ENCODE results near the gene HOXC6.

Gene HOXC6

GRCh38 chr12:53990311-53991076, 37.7 kb upstream of the HOXC6 start:
- DNase-seq, result no peak

- no peak for DNase-seq
Observed at GRCh38 chr12:53991077-53991460, 37.2 kb upstream of the HOXC6 start.

- DNase-seq, result no peak
Observed at GRCh38 chr12:53992377-53992889, 35.8 kb upstream of the HOXC6 start.

GRCh38 chr12:53993162-53994008, 34.9 kb upstream of the HOXC6 start:
- no peak for DNase-seq

GRCh38 chr12:53994009-53994263, 34.3 kb upstream of the HOXC6 start:
- DNase-seq, result no peak

- no peak for DNase-seq
Observed at GRCh38 chr12:53994264-53995001, 33.8 kb upstream of the HOXC6 start.

- peak; percentile 45 for DNase-seq
Observed at GRCh38 chr12:53995002-53995377, 33.2 kb upstream of the HOXC6 start.

- no peak for DNase-seq
Observed at GRCh38 chr12:53995378-53996239, 32.6 kb upstream of the HOXC6 start.

- DNase-seq, result no peak
Observed at GRCh38 chr12:53996240-53997203, 31.7 kb upstream of the HOXC6 start.

- no peak for DNase-seq
Observed at GRCh38 chr12:53997204-53998109, 30.8 kb upstream of the HOXC6 start.

GRCh38 chr12:53998110-53998899, 29.9 kb upstream of the HOXC6 start:
- DNase-seq, result no peak

- DNase-seq, result no peak
Observed at GRCh38 chr12:53998900-53999236, 29.4 kb upstream of the HOXC6 start.

- peak; percentile 57 for DNase-seq
Observed at GRCh38 chr12:53999559-54000115, 28.6 kb upstream of the HOXC6 start.

- DNase-seq, result no peak
Observed at GRCh38 chr12:54000116-54001114, 27.8 kb upstream of the HOXC6 start, which contains the start of gene HOXC9. Gene HOXC9 (plus strand): TSS chr12:54000161. CDS start chr12:54000189, 28 bp downstream.

GRCh38 chr12:54001283-54002187, 26.7 kb upstream of the HOXC6 start:
- DNase-seq, result no peak

- DNase-seq, result no peak
Observed at GRCh38 chr12:54002278-54002914, 25.8 kb upstream of the HOXC6 start.

All from stimulated activated CD4-positive, alpha-beta T cell treated with anti-CD3 and anti-CD28 coated beads, Interleukin-15, amount 100 ng/mL, for 24 hours (primary cell).